Activated T-helper 1 cell treated with Interleukin-2 at 50 U/mL for 16 hours (primary cell): ENCODE results near the gene GPR146.
A peak's percentile ranks its signal among the peaks of the same experiment; 100 is the strongest.

Experiments used
- DNase-seq: peaks from one replicate; pipeline ENCODE4 v3.0.0-alpha.2; 2020; ENCODE audit warnings: low read depth

Gene GPR146

DNA sequence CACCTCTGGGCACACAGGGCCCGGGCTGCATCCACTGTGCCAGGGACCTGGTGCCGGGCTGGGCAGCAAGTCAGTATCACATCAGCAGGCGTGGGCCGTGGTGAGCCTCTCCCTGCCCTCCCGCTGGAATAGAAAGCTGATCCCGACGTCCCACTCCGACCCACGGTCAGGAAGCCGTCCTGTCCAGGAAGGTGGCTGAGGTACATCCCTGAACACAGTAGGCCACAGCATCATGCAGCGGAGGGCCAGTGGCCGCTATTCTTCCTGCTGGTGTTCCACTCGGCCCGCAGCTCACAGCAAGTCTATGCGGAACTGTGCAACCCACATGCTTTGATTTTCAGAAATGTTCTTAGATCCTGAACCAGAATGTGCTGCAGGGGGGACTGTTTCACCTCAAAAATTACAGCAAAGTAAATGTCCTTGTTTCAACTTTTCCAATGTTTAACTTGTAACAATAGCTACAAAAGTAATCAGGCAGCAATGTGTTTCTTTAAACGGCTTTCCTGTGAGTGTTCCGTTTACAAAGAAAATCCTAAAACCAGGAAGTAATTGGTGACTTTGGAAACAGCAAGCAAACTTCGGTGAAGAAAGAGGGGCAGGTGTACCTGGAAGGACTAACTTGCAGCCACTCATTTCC, 676 bp upstream of the GPR146 start:
- DNase-seq = no peak

- DNase-seq = no peak
Observed at GRCh38 chr7:1045069-1046063, 1.0 kb downstream of the GPR146 start.

DNA sequence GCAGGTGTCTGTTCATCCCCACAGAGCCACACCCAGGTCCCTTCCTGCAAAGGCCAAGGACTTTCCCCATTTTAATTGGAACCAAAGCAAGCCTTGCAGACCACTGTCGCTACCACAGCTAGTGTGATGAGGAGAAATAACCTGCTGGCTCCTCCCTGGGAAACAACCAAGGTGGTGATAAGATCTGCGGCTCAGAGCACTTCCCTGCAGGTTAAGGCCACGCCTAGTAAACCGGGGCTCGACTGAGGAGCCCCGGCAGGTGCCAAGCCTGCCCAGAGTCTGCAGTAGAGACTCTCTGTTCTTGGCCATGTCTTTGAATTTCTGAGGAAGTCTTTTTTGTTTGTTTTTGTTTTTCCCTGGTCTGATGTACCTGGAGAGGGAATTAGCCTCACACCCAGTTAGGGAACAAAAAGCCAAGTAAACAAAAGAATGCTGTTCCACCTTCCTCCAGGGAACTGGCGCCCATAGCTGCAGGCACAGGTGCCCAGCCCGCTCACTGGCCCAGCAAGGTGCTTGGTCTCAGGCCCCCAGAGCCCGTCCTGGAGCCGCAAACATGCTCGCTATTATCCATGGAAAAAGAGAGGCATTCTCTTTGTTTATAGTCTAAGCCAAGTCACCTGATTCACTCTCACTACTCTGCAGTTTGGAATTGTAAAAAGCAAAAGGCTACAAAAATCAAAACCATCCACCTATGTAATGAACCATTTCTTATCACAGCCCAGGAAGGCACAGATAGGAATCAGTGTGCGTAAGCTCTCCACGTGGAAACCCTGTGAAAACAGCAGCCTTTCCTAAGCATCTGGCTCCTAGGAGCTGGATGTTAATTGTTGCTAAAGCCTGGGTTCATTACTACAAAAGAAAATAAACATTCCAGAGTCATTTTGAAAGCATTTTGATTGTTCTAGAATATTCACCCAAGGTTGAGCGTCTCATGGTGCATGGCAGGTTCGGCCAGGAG, 2.7 kb downstream of the GPR146 start:
- DNase-seq = peak; percentile 27

GRCh38 chr7:1049006-1049741, 4.8 kb downstream of the GPR146 start:
- no peak for DNase-seq

DNA sequence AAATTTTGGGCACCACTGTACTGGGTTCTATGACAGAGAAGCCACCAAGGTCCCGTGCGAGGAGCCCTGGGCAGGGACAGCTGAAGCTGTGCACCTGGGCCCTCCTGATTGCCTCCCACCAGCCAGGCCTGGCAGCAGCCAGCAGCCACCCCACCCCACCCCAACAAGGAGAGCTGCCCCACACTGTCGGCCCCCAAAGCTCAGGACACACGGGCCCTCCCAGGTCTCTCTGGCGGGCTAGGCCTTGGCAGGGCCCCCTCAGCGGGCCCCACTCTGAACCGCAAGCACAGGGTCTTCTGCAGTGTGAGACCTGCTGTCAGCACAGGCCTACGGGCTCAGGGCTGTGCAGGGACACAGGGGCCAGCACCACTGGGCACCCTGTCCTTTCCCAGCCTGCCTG, 5.5 kb downstream of the GPR146 start:
- DNase-seq = no peak

DNA sequence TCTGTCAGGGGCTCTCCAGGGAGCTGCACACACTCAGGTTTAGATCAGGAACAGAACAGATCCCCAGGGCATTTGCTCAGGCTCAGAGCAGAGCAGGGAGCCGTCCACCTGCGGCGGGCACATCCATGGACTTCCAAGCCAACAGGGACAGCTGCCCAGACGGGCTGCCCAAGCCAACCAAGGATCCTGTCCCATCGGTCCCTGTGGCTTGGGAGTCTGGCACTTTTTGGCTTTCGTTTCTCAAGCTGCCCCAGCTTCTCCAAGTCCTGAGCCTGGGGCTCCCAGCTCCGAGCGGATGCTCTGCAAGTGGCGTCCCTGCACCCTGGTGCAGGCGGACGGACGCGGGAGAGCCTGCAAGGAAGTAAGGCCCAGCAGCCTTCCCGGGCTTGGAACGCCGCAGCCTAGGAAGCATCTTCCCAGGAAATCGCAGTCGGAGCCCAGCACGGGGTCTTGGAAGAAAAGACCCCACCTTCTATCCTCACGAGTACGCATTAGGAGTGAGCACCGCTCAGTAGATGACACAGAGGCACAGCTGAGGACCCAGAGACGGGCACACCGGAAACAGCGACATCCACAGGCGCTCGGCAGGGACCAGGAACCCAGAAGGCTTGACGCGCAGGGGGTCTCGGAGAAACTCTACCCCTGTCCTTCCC, 6.0 kb downstream of the GPR146 start:
- no peak for DNase-seq

DNA sequence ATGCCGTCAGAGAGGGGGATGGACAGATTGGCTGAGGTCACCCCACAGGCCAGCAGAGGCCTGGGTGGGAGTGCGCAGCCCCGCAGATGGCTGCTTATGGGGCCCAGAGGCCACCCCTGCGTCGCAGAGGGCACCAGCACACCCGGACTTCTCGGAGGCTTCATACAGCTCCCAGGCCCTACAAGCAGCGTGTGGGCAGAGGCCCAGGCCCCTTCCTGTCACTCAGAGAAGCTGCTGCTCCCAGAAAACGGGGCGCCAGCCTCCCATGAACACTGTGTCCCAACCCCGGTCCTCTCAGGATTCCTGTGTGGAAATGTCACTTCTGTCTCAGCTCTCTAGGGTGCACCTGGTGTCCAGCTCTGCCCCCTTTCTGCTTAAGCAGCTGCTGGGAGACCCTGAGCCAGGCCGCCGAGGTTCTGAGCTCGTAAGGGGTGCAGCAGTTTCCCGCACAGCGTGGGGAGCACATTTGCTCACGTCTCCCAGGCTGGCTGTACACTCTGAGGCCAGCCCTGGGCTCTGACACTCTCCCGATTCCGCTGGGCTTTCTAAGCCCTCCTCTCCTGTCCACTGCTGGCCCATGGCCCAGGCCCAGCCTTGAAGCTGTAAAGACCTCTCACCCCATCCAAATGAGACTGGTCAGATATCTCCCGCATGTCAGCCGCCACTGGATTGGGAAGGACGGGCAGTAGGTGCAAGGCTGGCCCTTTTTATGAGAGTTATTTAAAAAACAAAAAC, 6.8 kb downstream of the GPR146 start:
- no peak for DNase-seq

GRCh38 chr7:1052031-1052818, 7.9 kb downstream of the GPR146 start:
- DNase-seq = no peak

DNA sequence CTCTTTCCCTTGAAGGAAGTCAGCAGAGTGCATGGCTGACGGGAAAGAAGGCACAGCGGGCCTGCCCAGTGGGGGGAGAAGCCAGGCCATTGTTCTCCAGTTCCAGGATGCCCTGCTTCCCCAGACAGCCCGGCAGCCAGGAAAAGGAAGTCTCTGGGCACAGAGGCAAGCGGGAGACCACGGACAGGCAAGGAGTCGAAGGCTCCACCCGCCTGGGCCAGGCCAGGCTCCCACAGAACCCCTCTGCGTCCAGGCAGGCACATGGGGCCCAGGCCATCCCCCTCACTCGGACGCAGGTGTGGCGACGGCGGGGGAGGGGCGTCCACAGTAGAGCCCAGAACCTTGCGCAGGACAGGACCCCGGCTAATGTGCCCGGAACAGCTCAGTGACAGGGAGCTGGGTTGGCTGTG, 8.7 kb downstream of the GPR146 start:
- DNase-seq = no peak

GRCh38 chr7:1053816-1054370, 9.5 kb downstream of the GPR146 start:
- DNase-seq = no peak

- DNase-seq = no peak
Observed at GRCh38 chr7:1054438-1054837, 10.1 kb downstream of the GPR146 start.

- peak; percentile 29 for DNase-seq
Observed at GRCh38 chr7:1054861-1055450, 10.6 kb downstream of the GPR146 start.

DNA sequence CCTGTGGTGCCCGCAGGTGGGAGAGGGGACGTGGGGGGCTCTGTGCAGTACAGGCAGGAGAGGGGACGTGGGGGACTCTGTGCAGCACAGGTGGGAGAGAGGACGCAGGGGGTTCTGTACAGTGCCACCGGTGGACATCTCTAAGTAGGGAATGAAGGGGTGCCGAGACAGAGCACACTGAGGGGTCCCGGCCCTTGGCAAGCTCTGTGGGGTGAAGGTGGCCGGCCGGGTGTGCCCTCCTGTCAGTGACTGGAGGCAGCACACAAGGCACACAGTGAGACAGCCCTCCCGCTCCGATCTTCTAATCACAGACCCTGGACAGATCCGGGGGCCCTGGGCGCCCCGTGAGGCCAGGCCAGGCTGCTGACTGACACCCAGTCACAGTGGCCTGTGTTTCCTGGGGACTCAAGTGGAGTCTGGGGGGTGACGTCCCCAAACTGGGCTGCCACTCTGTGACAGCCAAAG, 11.2 kb downstream of the GPR146 start:
- DNase-seq = no peak

DNA sequence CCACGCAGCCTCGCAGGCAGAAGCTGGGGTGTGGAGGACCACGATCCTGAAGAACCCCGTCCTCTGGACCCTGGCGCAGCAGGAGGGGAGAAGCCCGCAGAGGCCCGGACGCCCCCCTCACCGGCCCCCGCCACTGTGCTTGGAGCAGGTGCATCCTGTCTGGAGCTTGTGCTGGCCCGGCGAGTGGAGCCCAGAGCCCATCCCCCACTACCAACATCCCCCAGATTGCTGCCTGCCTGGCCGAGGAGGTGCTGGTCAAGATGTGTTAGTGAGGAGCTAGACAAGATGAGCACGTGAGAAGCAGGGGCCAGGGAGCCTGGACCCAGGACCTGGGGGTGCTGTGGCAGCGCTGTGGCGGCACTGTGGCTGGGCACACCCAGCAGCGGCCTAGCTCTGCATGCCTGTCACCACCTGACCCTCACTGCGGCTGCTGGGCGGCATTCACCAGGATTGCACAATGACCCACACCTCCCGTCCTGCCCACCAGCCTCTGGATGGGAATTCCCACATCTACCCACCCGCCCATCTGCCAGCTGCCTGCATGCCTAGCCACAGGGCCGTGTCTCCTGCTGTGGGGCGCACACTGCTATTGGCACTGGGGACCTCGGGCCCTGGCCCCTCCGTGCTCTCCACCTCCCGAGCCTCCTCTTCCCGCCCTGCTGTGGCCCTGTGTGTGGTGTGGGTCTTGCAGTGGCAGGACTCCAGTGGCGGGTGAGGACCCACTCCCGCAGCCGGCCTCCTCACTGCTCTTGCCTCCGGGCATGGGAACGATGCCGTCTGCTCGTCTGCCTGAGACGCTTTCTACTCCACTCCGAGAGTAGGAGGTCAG, 11.8 kb downstream of the GPR146 start:
- no peak for DNase-seq

DNA sequence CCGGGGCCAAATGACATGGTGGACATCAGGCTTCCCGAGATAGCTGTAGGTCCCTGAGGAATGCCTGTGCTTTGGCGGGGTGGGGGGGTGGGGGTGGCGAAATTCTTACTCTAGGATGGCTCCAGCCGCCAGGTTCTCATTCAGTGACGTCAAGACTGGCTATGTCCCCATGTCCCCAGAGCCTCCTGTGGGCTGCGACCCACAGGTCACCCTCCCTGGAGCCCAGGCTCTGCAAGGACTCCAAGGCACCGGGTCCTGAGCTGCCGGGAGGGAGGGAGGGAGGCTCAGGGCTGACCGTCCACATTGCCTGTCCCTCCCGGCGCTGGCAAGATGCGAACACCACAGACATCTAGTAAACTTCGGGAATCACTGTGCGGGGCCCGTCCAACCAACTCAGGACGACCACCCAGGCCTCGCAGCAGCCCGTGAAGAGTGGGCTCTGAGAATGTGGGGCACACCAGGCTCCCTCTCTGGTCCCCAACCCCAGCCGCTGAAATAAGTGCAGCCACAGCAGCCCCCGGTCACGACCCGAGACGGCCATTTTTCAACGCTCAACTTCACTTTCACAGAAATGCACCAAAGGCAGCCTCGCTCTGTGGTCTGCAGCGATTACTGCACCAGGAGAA, 12.6 kb downstream of the GPR146 start:
- DNase-seq = no peak

GRCh38 chr7:1057416-1058291, 13.3 kb downstream of the GPR146 start:
- no peak for DNase-seq
